Smooth muscle cell (in vitro differentiated cells): ENCODE results near the gene MMP27. TPM values are rescaled to one million over a fixed set of nuclear protein-coding genes. Genes with fewer than 3 reads are reported as not detected.

Experiments used
- DNase-seq: peaks from one replicate; lab custom pipeline; 2025; ENCODE audit not compliant: unreplicated experiment; lab: John Stamatoyannopoulos, UW
- H2AFZ ChIP-seq: fragments of 200-600 bp; sonication (generic); 2 replicates; pipeline ENCODE4 v1.6.0; 2016; ENCODE audit warnings: antibody characterized with exemption, low read depth, mild to moderate bottlenecking
- H3F3A ChIP-seq: fragments of 200-600 bp; sonication (generic); 2 replicates; pipeline ENCODE4 v1.6.0; 2017; ENCODE audit warnings: antibody characterized with exemption, low read depth
- H3K27ac ChIP-seq: fragments of 200-600 bp; sonication (generic); 2 replicates; pipeline ENCODE4 v1.5.1; 2016; ENCODE audit warnings: low read depth, mild to moderate bottlenecking
- H3K27me3 ChIP-seq: fragments of 200-600 bp; sonication (generic); 2 replicates; pipeline ENCODE4 v1.6.1; 2016; ENCODE audit warnings: low read depth, mild to moderate bottlenecking
- H3K36me3 ChIP-seq: fragments of 200-600 bp; sonication (generic); 2 replicates; pipeline ENCODE4 v1.5.1; 2016; ENCODE audit warnings: low read depth
- H3K4me1 ChIP-seq: fragments of 200-600 bp; sonication (generic); 2 replicates; pipeline ENCODE4 v1.5.1; 2016; ENCODE audit warnings: low read depth
- H3K4me2 ChIP-seq: fragments of 200-600 bp; sonication (generic); 2 replicates; pipeline ENCODE4 v1.6.0; 2016; ENCODE audit warnings: mild to moderate bottlenecking
- H3K4me3 ChIP-seq: fragments of 200-600 bp; sonication (generic); 2 replicates; pipeline ENCODE4 v1.5.1; 2016; ENCODE audit warnings: mild to moderate bottlenecking
- H3K79me2 ChIP-seq: fragments of 200-600 bp; sonication (generic); 2 replicates; pipeline ENCODE4 v1.6.0; 2016; ENCODE audit warnings: low read depth, mild to moderate bottlenecking
- H3K9ac ChIP-seq: fragments of 200-600 bp; sonication (generic); 2 replicates; pipeline ENCODE4 v1.6.0; 2016; ENCODE audit warnings: low read depth
- H3K9me3 ChIP-seq: fragments of 200-600 bp; sonication (generic); replicated peaks from 2 replicates; pipeline ENCODE4 v1.5.1; 2016; ENCODE audit warnings: low read depth
- H4K20me1 ChIP-seq: fragments of 200-600 bp; sonication (generic); 2 replicates; pipeline ENCODE4 v1.6.0; 2016; ENCODE audit warnings: low read depth
- WGBS: methylation state at CpG from one replicate; pipeline ENCODE4 v1.1.7; 2016; ENCODE audit warnings: low lambda C conversion rate; 5-methylcytosine and 5-hydroxymethylcytosine counted together
- polyA plus RNA-seq: library from polyadenylated mRNA; unstranded; fragments of >200 nt; fragmentation: Nextera tagmentation; extraction: Ambion mirVana; gene quantifications from 2 replicates; pipeline ENCODE4 v1.2.1, GENCODE V29; 2016
- total RNA-seq: library from RNA; depleted of rRNA; stranded (reverse); fragments of >200 nt; gene quantifications from 2 replicates; pipeline ENCODE4 v1.2.3, GENCODE V29; 2014
- TF ChIP-seq, protein P1 (sequence below): fragments of 200-600 bp; sonication (generic); IDR thresholded peaks from 2 replicates; pipeline ENCODE4 v1.5.1; 2017; ENCODE audit warnings: borderline replicate concordance, mild to moderate bottlenecking, antibody characterized with exemption; ENCODE audit not compliant: insufficient read depth, poor library complexity, severe bottlenecking

The MMP27 gene
- total and polyA plus RNA-seq, 2 experiments from 2014 or later, result not detected

DNA sequence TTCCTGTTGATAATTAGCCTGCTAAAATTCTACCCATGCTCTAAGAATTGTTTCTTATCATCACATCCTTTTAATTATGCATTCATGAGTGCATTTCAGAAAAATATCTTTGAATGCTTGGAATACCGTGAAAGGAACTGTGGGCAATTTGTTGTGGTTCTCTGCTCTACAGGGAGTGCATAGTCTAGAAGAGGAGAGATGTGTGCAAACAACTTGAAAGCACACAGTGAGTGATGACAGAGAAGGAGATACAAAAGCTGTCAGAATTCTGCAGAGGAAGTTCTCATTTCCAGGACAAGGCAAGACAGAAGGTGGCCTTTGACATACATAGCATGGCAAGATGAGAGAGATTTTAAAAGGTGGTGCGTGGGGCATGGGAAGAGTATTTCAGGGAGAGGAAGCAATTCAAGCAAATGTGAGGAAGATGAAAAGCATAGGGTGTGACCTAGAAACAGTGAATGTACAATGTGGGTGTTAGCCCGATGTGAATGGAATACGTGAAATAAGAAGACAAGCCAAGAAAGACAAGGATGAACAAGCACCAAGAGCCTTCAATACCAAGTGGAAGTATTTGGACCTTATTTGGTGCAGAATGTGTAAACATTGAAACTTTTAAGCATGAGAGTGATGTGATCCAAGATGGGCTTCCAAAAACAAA is 14.2 kb upstream of the MMP27 start:
- Histone ChIP-seq H3K9ac (no peak overlapping the region), H3K27ac (no peak overlapping the region), H3K79me2 (no peaks in the 10 kb centered on the region), H4K20me1 (no peaks in the 10 kb centered on the region), H3K36me3 (no peaks in the 10 kb centered on the region), H2AFZ (no peak overlapping the region), H3K4me3 (no peak overlapping the region), H3K9me3 (no peaks in the 10 kb centered on the region), H3K4me1 (no peaks in the 10 kb centered on the region), H3K4me2 (no peak overlapping the region), H3F3A (no peaks in the 10 kb centered on the region), H3K27me3 (peaks cover 8% of the 10 kb centered on the region)
- WGBS, result 74% methylated on average over 4 of the region's 4 CpGs
- TF ChIP-seq, protein P1, sequence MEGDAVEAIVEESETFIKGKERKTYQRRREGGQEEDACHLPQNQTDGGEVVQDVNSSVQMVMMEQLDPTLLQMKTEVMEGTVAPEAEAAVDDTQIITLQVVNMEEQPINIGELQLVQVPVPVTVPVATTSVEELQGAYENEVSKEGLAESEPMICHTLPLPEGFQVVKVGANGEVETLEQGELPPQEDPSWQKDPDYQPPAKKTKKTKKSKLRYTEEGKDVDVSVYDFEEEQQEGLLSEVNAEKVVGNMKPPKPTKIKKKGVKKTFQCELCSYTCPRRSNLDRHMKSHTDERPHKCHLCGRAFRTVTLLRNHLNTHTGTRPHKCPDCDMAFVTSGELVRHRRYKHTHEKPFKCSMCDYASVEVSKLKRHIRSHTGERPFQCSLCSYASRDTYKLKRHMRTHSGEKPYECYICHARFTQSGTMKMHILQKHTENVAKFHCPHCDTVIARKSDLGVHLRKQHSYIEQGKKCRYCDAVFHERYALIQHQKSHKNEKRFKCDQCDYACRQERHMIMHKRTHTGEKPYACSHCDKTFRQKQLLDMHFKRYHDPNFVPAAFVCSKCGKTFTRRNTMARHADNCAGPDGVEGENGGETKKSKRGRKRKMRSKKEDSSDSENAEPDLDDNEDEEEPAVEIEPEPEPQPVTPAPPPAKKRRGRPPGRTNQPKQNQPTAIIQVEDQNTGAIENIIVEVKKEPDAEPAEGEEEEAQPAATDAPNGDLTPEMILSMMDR, result no peak
- DNase-seq, result no peak

DNA sequence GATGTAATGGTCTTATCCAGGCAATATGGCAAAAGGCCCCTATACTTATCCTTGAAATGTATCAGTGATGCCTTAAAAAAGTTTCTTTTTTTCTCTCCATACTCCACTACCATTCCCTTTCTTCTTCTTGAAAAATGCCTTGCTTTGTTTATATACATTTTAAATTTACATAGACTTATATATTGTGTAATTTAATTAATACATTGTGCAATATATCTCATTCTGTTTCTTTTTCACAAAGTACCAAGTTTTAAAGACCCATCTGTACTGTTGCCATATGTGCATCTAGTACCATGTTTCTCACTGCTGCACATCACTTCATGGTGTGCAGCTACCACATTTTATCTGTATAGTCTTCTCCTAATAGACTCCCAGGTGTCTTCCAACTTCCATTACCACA is 11.7 kb upstream of the MMP27 start:
- H4K20me1 ChIP-seq, result no peaks in the 10 kb centered on the region
- H3F3A ChIP-seq, result no peaks in the 10 kb centered on the region
- H3K4me3 ChIP-seq, result no peak overlapping the region
- no peak overlapping the region for H2AFZ ChIP-seq
- no peaks in the 10 kb centered on the region for H3K36me3 ChIP-seq
- no peaks in the 10 kb centered on the region for H3K4me1 ChIP-seq
- no peak overlapping the region for H3K4me2 ChIP-seq
- no peak for DNase-seq
- H3K27ac ChIP-seq, result no peak overlapping the region
- no peaks in the 10 kb centered on the region for H3K79me2 ChIP-seq
- peaks cover 8% of the 10 kb centered on the region for H3K27me3 ChIP-seq
- no peak overlapping the region for H3K9ac ChIP-seq
- TF ChIP-seq, protein P1, result no peak
- H3K9me3 ChIP-seq, result no peaks in the 10 kb centered on the region

DNA sequence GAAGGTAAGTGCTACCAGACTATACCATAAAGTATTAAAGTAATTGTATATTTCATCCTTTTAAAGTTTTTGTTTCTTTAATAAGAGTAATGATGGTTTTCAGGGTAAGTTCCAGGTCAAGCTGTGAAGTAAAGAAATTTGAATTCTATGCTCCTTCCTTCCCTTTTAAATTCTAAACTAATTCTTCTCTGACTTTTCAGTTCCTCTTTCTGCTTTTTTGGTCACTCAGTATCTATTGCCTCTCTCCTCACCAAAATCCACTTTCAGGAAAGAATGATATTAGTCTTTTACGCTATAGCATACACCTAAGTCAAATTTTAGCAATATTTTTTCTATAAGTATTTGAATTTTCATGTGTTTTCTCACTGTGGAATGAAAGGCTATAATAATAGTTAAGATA is 11.0 kb upstream of the MMP27 start:
- Histone ChIP-seq H3F3A (no peaks in the 10 kb centered on the region), H2AFZ (no peak overlapping the region), H3K4me2 (no peak overlapping the region), H3K4me1 (no peaks in the 10 kb centered on the region), H3K9me3 (no peaks in the 10 kb centered on the region), H4K20me1 (no peaks in the 10 kb centered on the region), H3K27ac (no peak overlapping the region), H3K79me2 (no peaks in the 10 kb centered on the region), H3K9ac (no peak overlapping the region), H3K4me3 (no peak overlapping the region), H3K27me3 (peaks cover 8% of the 10 kb centered on the region), H3K36me3 (no peaks in the 10 kb centered on the region)
- TF ChIP-seq, protein P1, result no peak
- WGBS, result 88% methylated on average over 1 of the region's 1 CpG
- DNase-seq, result no peak

DNA sequence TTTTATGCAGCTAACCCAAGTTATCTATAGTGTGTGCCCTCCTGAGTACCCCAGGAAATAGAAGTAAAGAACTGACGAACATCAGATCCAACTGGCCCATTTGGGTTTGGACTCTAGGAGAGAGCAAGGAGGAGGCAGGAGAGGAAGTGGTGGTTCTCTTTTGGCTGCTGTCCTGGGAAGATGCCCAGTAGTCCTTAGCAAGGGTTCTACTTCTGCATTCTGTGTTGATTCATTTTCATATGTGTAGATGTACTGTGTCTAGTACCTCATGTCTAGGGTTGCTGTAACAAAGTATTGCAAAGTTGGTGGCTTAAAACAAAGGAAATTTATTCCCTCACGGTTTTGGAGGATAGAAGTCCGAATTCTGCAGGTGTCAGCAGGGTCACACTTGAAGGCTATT is 6.6 kb upstream of the MMP27 start:
- WGBS, result 82% methylated on average over 3 of the region's 3 CpGs
- Histone ChIP-seq H3K79me2 (no peaks in the 10 kb centered on the region), H3K9ac (no peak overlapping the region), H3K4me2 (no peak overlapping the region), H3K9me3 (no peaks in the 10 kb centered on the region), H3K4me3 (no peak overlapping the region), H3K27ac (no peak overlapping the region), H3K4me1 (no peaks in the 10 kb centered on the region), H4K20me1 (no peaks in the 10 kb centered on the region), H3K27me3 (peaks cover 8% of the 10 kb centered on the region), H3F3A (no peaks in the 10 kb centered on the region), H2AFZ (no peak overlapping the region), H3K36me3 (no peaks in the 10 kb centered on the region)
- TF ChIP-seq, protein P1, result no peak
- DNase-seq, result no peak
